IMR-90 (cell line): Measurements from ENCODE around the gene ACVRL1. TPM values are rescaled to one million over a fixed set of nuclear protein-coding genes. Genes with fewer than 3 reads are reported as not detected.

Experiments used
- ATAC-seq: fragments of 200-7000 bp; cut with Tn5 transposase; 2 replicates; pipeline ENCODE4 v1.9.1; 2020; ENCODE audit warnings: low read depth, mild to moderate bottlenecking, moderate library complexity
- BruUV-seq: library from RNA; stranded (reverse); fragments of 400-500 nt; replicated peaks from 2 replicates; lab custom pipeline; 2021; lab: Mats Ljungman, UMichigan
- CTCF ChIA-PET: fragments of 300-600 bp; formaldehyde crosslinking; extraction: SDS; loops from one replicate; lab custom pipeline; 2021; ENCODE audit warnings: antibody characterized with exemption; lab: Yijun Ruan, JAX
- POLR2A ChIA-PET: fragments of 300-600 bp; sonication (Branson Sonifier 250); formaldehyde crosslinking; loops from one replicate; lab custom pipeline; 2022; ENCODE audit warnings: antibody characterized with exemption; ENCODE audit not compliant: unreplicated experiment; lab: Charles Lee
- DNase-seq: peaks from one replicate; pipeline ENCODE4 v3.0.0; 2013
- H2AFZ ChIP-seq: replicated peaks from 2 replicates; pipeline ENCODE3; 2013; ENCODE audit warnings: low read length, mild to moderate bottlenecking; ENCODE audit not compliant: poor library complexity
- H2AK5ac ChIP-seq: 2 replicates; pipeline ENCODE4 v1.6.1; 2013; ENCODE audit warnings: low read depth, low read length, inconsistent platforms
- H2AK9ac ChIP-seq: replicated peaks from 2 replicates; pipeline ENCODE3; 2013; ENCODE audit warnings: mild to moderate bottlenecking, low read depth, low read length, moderate library complexity; ENCODE audit not compliant: poor library complexity
- H2BK120ac ChIP-seq: 2 replicates; pipeline ENCODE4 v1.6.1; 2013; ENCODE audit warnings: low read depth, low read length, inconsistent platforms
- H2BK15ac ChIP-seq: 3 replicates; pipeline ENCODE4 v1.6.1; 2013; ENCODE audit warnings: low read depth, low read length, inconsistent platforms
- H2BK20ac ChIP-seq: 2 replicates; pipeline ENCODE4 v1.6.1; 2013; ENCODE audit warnings: low read depth, mild to moderate bottlenecking, inconsistent platforms, low read length, moderate library complexity
- H2BK5ac ChIP-seq: 2 replicates; pipeline ENCODE4 v1.6.1; 2013; ENCODE audit warnings: mild to moderate bottlenecking, low read depth, low read length, inconsistent platforms; ENCODE audit not compliant: poor library complexity, severe bottlenecking
- H3K14ac ChIP-seq: replicated peaks from 2 replicates; pipeline ENCODE4 v1.6.1; 2013; ENCODE audit warnings: low read depth, low read length, inconsistent platforms
- H3K18ac ChIP-seq: 2 replicates; pipeline ENCODE4 v1.6.1; 2013; ENCODE audit warnings: low read depth, low read length, control low read depth
- H3K23ac ChIP-seq: 2 replicates; pipeline ENCODE4 v1.6.1; 2013; ENCODE audit warnings: low read depth, low read length, inconsistent platforms
- H3K27ac ChIP-seq: 2 replicates; pipeline ENCODE4 v1.5.1; 2013; ENCODE audit warnings: mild to moderate bottlenecking, control low read depth, low read length; ENCODE audit not compliant: insufficient read depth
- H3K27me3 ChIP-seq: 2 replicates; pipeline ENCODE4 v1.6.1; 2013; ENCODE audit warnings: low read length; ENCODE audit not compliant: control insufficient read depth, insufficient read depth
- H3K36me3 ChIP-seq: 2 replicates; pipeline ENCODE4 v1.6.1; 2013; ENCODE audit warnings: low read length, mixed read lengths; ENCODE audit not compliant: control insufficient read depth, insufficient read depth
- H3K4ac ChIP-seq: 2 replicates; pipeline ENCODE4 v1.6.1; 2013; ENCODE audit warnings: low read depth, low read length, inconsistent platforms
- H3K4me1 ChIP-seq: 2 replicates; pipeline ENCODE4 v1.6.1; 2013; ENCODE audit warnings: low read length, mixed read lengths; ENCODE audit not compliant: control insufficient read depth, insufficient read depth
- H3K4me2 ChIP-seq: 2 replicates; pipeline ENCODE4 v1.6.1; 2013; ENCODE audit warnings: low read depth, mild to moderate bottlenecking, control low read depth, low read length, moderate library complexity
- H3K4me3 ChIP-seq: 2 replicates; pipeline ENCODE4 v1.5.1; 2013; ENCODE audit warnings: low read depth, mild to moderate bottlenecking, control low read depth, low read length, moderate library complexity; ENCODE audit not compliant: insufficient read depth
- H3K56ac ChIP-seq: 2 replicates; pipeline ENCODE4 v1.6.1; 2013; ENCODE audit warnings: low read length, inconsistent platforms; ENCODE audit not compliant: insufficient read depth; ENCODE audit errors: extremely low read depth
- H3K79me1 ChIP-seq, 2 experiments: 2 replicates each; pipeline ENCODE4 v1.6.1; 2013; ENCODE audit warnings: low read length in 2 of 2, inconsistent platforms in 1 of 2, low read depth in 1 of 2
- H3K9ac ChIP-seq: 2 replicates; pipeline ENCODE4 v1.6.1; 2013; ENCODE audit warnings: low read depth, low read length, control low read depth
- H3K9me1 ChIP-seq: 2 replicates; pipeline ENCODE4 v1.6.1; 2013; ENCODE audit warnings: low read length, inconsistent platforms; ENCODE audit not compliant: insufficient read depth
- H3K9me3 ChIP-seq: 2 replicates; pipeline ENCODE4 v1.6.1; 2013; ENCODE audit warnings: low read length; ENCODE audit not compliant: control insufficient read depth, insufficient read depth
- H4K20me1 ChIP-seq: 2 replicates; pipeline ENCODE4 v1.6.1; 2013; ENCODE audit warnings: low read length, inconsistent platforms; ENCODE audit not compliant: insufficient read depth
- H4K5ac ChIP-seq: 2 replicates; pipeline ENCODE4 v1.6.1; 2013; ENCODE audit warnings: mild to moderate bottlenecking, low read depth, low read length, control low read depth
- H4K8ac ChIP-seq, 2 experiments: 2 replicates each; pipeline ENCODE4 v1.6.1; 2013; ENCODE audit warnings: low read depth in 2 of 2, low read length in 2 of 2, control low read depth in 1 of 2, inconsistent platforms in 1 of 2
- H4K91ac ChIP-seq: 2 replicates; pipeline ENCODE4 v1.6.1; 2013; ENCODE audit warnings: low read depth, low read length, inconsistent platforms; ENCODE audit not compliant: insufficient read depth
- BHLHE40 ChIP-seq: fragments of 150-350 bp; IDR thresholded peaks from 2 replicates; pipeline ENCODE4 v1.6.1; 2016; ENCODE audit warnings: mild to moderate bottlenecking, low read depth, low read length
- CEBPB ChIP-seq: IDR thresholded peaks from 2 replicates; pipeline ENCODE4 v1.6.1; 2012; ENCODE audit warnings: low read depth, low read length, improper control_type of control experiment
- CHD1 ChIP-seq: IDR thresholded peaks from 2 replicates; pipeline ENCODE4 v1.6.1; 2012; ENCODE audit warnings: low read depth, low read length, improper control_type of control experiment
- FOS ChIP-seq: fragments of 150-350 bp; IDR thresholded peaks from 2 replicates; pipeline ENCODE4 v1.6.1; 2016; ENCODE audit warnings: low read depth, low read length
- MAFK ChIP-seq: IDR thresholded peaks from 2 replicates; pipeline ENCODE4 v1.6.1; 2012; ENCODE audit warnings: low read depth, low read length, improper control_type of control experiment
- MAZ ChIP-seq: IDR thresholded peaks from 2 replicates; pipeline ENCODE4 v1.6.1; 2012; ENCODE audit warnings: low read depth, mild to moderate bottlenecking, low read length, improper control_type of control experiment, moderate library complexity, borderline replicate concordance
- MXI1 ChIP-seq: IDR thresholded peaks from 2 replicates; pipeline ENCODE4 v1.6.1; 2012; ENCODE audit warnings: low read depth, mild to moderate bottlenecking, low read length, moderate library complexity, borderline replicate concordance
- NFE2L2 ChIP-seq: fragments of 150-350 bp; IDR thresholded peaks from 2 replicates; pipeline ENCODE4 v1.6.1; 2016; ENCODE audit warnings: low read depth, mild to moderate bottlenecking, low read length
- POLR2A ChIP-seq: IDR thresholded peaks from 2 replicates; pipeline ENCODE4 v1.6.1; 2012; ENCODE audit warnings: mild to moderate bottlenecking, low read depth, low read length
- RAD21 ChIP-seq: IDR thresholded peaks from 2 replicates; pipeline ENCODE4 v1.6.1; 2012; ENCODE audit warnings: low read length, improper control_type of control experiment
- RCOR1 ChIP-seq: IDR thresholded peaks from 2 replicates; pipeline ENCODE4 v1.6.1; 2012; ENCODE audit warnings: mild to moderate bottlenecking, low read length, improper control_type of control experiment; ENCODE audit not compliant: insufficient replicate concordance
- RFX5 ChIP-seq: IDR thresholded peaks from 2 replicates; pipeline ENCODE4 v1.8.0; 2012; ENCODE audit warnings: low read depth, mild to moderate bottlenecking, low read length, moderate library complexity
- SMC3 ChIP-seq: fragments of 150-350 bp; IDR thresholded peaks from 2 replicates; pipeline ENCODE4 v1.6.1; 2016; ENCODE audit warnings: low read depth, mild to moderate bottlenecking, antibody characterized with exemption, low read length, moderate library complexity
- WGBS, 2 experiments: methylation state at CpG; one replicate each; pipeline versions ENCODE4 v1.1.5 to v1.1.7; 2013; ENCODE audit warnings: missing lambda C conversion rate in 2 of 2; ENCODE audit not compliant: insufficient read length in 1 of 2; ENCODE audit errors: extremely low coverage in 2 of 2; 5-methylcytosine and 5-hydroxymethylcytosine counted together
- dilution Hi-C: fragments of 300-500 bp; cut with HindIII; formaldehyde crosslinking; loops from one replicate; pipeline ENCODE4 v1.14.3; 2018; ENCODE audit warnings: low sequenced_read_pairs; ENCODE audit not compliant: unreplicated experiment
- in situ Hi-C: fragments of 300-500 bp; cut with MboI; formaldehyde crosslinking; loops from 3 replicates; pipeline ENCODE4 v1.14.3; 2019; ENCODE audit warnings: low sequenced_read_pairs, inconsistent platforms, mixed read lengths
- intact Hi-C: fragments of 100-400 bp; cut with micrococcal nuclease; formaldehyde crosslinking; loops from 2 replicates; pipeline ENCODE4 v1.10.0; 2022
- polyA plus RNA-seq, 3 experiments: library from polyadenylated mRNA; depleted of rRNA; stranded (reverse); fragments of >200 nt; gene quantifications; 2 replicates each; pipeline ENCODE4 v1.2.3, GENCODE V29; 2012; ENCODE audit warnings: low replicate concordance in 1 of 3
- total RNA-seq: library from RNA; depleted of rRNA; stranded (reverse); fragments of >200 nt; gene quantifications from 2 replicates; pipeline ENCODE4 v1.2.3, GENCODE V29; 2012
- TF ChIP-seq, protein P1 (sequence below): fragments of 150-350 bp; IDR thresholded peaks from 2 replicates; pipeline ENCODE4 v1.6.1; 2016; ENCODE audit warnings: low read depth, mild to moderate bottlenecking, low read length, moderate library complexity, borderline replicate concordance
- TF ChIP-seq, protein P2 (sequence below): fragments of 150-350 bp; IDR thresholded peaks from 2 replicates; pipeline ENCODE4 v1.6.1; 2017; ENCODE audit warnings: mild to moderate bottlenecking, antibody characterized with exemption, low read length, low read depth
- TF ChIP-seq, protein P3 (sequence below): conservative IDR thresholded peaks from 2 replicates; pipeline ENCODE4 v1.5.1; 2012; ENCODE audit warnings: mild to moderate bottlenecking, low read depth, low read length, improper control_type of control experiment

The ACVRL1 gene
- total and polyA plus RNA-seq, 2 of the 4 experiments (the other 2 are of a cell fraction) = 6.4 to 7.5 TPM

DNA sequence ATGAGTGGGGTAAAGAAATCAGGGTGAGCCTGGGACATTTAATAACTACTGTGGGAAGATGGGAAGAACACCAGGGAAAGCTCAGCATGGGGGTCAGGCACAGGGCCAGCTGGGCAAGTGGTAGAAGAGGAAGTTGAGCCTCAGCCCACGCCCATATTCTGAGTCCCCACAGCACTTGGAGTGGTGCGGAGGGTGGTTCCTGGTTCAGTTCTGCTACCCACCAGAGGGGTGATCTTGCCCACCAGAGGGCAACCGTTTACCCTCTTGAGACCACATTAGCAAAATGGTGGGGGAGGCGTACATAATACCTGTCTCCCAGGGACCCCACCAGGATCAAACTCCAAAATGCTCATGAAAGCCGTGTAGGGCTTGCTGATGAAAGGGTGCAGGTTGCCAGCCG is 36.2 kb upstream of the ACVRL1 start:
- Histone ChIP-seq H2BK15ac (no peak overlapping the region), H3K14ac (no peak overlapping the region), H3K4ac (no peak overlapping the region), H3K9me1 (no peaks in the 10 kb centered on the region), H2BK5ac (no peak overlapping the region), H3K9ac (no peak overlapping the region), H2AK5ac (no peak overlapping the region), H3K56ac (no peak overlapping the region), H3K27me3 (peaks cover 37% of the 10 kb centered on the region), H4K5ac (no peak overlapping the region), H2AK9ac (no peak overlapping the region), H3K27ac (no peak overlapping the region), H3K18ac (no peak overlapping the region), H3K4me2 (no peak overlapping the region), H3K9me3 (no peaks in the 10 kb centered on the region), H4K8ac (no peak overlapping the region), H2BK120ac (no peak overlapping the region), H3K4me1 (peaks cover 2% of the 10 kb centered on the region; the same call in 1 of the 2 replicates), H2BK20ac (no peak overlapping the region), H3K23ac (no peak overlapping the region), H3K36me3 (no peaks in the 10 kb centered on the region), H2AFZ (no peak overlapping the region), H4K20me1 (no peaks in the 10 kb centered on the region), H3K4me3 (no peak overlapping the region), H4K91ac (no peak overlapping the region), H3K79me1 (no peaks in the 10 kb centered on the region)
- intact Hi-C loops (no loop called here), in situ Hi-C loops (loop anchor here (5.0 kb wide), 1 partner anchor 449 kb away; the partner anchor contains the start of gene SLC4A8), dilution Hi-C loops (loop anchor here (25.0 kb wide), 1 partner anchor 91 kb away; the partner anchor contains the start of gene ACVR1B)
- no peak for TF ChIP-seq MXI1
- TF ChIP-seq, protein P1, sequence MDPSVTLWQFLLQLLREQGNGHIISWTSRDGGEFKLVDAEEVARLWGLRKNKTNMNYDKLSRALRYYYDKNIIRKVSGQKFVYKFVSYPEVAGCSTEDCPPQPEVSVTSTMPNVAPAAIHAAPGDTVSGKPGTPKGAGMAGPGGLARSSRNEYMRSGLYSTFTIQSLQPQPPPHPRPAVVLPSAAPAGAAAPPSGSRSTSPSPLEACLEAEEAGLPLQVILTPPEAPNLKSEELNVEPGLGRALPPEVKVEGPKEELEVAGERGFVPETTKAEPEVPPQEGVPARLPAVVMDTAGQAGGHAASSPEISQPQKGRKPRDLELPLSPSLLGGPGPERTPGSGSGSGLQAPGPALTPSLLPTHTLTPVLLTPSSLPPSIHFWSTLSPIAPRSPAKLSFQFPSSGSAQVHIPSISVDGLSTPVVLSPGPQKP = no peak
- TF ChIP-seq RCOR1 = no peak
- no peak for TF ChIP-seq NFE2L2
- TF ChIP-seq CEBPB = no peak
- TF ChIP-seq FOS = no peak
- TF ChIP-seq RAD21 = no peak
- TF ChIP-seq RFX5 = no peak
- TF ChIP-seq, protein P2, sequence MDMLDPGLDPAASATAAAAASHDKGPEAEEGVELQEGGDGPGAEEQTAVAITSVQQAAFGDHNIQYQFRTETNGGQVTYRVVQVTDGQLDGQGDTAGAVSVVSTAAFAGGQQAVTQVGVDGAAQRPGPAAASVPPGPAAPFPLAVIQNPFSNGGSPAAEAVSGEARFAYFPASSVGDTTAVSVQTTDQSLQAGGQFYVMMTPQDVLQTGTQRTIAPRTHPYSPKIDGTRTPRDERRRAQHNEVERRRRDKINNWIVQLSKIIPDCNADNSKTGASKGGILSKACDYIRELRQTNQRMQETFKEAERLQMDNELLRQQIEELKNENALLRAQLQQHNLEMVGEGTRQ = no peak
- TF ChIP-seq MAFK = no peak
- TF ChIP-seq POLR2A = no peak
- TF ChIP-seq MAZ = no peak
- no peak for TF ChIP-seq CHD1
- no peak for TF ChIP-seq BHLHE40
- TF ChIP-seq, protein P3, sequence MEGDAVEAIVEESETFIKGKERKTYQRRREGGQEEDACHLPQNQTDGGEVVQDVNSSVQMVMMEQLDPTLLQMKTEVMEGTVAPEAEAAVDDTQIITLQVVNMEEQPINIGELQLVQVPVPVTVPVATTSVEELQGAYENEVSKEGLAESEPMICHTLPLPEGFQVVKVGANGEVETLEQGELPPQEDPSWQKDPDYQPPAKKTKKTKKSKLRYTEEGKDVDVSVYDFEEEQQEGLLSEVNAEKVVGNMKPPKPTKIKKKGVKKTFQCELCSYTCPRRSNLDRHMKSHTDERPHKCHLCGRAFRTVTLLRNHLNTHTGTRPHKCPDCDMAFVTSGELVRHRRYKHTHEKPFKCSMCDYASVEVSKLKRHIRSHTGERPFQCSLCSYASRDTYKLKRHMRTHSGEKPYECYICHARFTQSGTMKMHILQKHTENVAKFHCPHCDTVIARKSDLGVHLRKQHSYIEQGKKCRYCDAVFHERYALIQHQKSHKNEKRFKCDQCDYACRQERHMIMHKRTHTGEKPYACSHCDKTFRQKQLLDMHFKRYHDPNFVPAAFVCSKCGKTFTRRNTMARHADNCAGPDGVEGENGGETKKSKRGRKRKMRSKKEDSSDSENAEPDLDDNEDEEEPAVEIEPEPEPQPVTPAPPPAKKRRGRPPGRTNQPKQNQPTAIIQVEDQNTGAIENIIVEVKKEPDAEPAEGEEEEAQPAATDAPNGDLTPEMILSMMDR = no peak
- no peak for TF ChIP-seq SMC3
- ChIA-PET CTCF (no interaction called here), POLR2A (no interaction called here)
- no peak for ATAC-seq
- no CpG with 5 or more reads among the region's 6 CpGs for WGBS, 2 experiments
- DNase-seq = no peak
- no TSS peak for BruUV-seq
